HG02678 (cell line): ENCODE results near the gene PNRC1.
"Not testable (repeated sequence)": the region's sequence is repeated elsewhere in the genome, so short reads cannot be mapped to it uniquely, and the experiment has no call there.

Source experiments
- ATAC-seq: cut with Tn5 transposase; IDR thresholded peaks from one replicate; pipeline ENCODE4 v1.9.1; 2021; ENCODE audit warnings: mild to moderate bottlenecking, moderate library complexity; ENCODE audit not compliant: unreplicated experiment

The PNRC1 gene

GRCh38 chr6:89080281-89081128 is at the start of gene PNRC1:
Gene PNRC1 (plus strand): TSS chr6:89080751. CDS start chr6:89080895, 144 bp downstream.
- ATAC-seq: peak; percentile 75

- no peak for ATAC-seq
Measured at GRCh38 chr6:89032599-89032998, 48.0 kb upstream of the PNRC1 start.

- ATAC-seq: no peak
Measured at GRCh38 chr6:89033461-89033860, 47.1 kb upstream of the PNRC1 start.

GRCh38 chr6:89034116-89034515 is 46.4 kb upstream of the PNRC1 start:
- ATAC-seq: not testable (repeated sequence)

GRCh38 chr6:89034586-89035251 is 45.8 kb upstream of the PNRC1 start:
- ATAC-seq: no peak

GRCh38 chr6:89035252-89036101 is 45.1 kb upstream of the PNRC1 start:
- ATAC-seq: no peak

GRCh38 chr6:89037141-89037900 is 43.2 kb upstream of the PNRC1 start:
- ATAC-seq: no peak

- not testable (repeated sequence) for ATAC-seq
Measured at GRCh38 chr6:89037901-89038293, 42.7 kb upstream of the PNRC1 start.

GRCh38 chr6:89042664-89043063 is 37.9 kb upstream of the PNRC1 start:
- no peak for ATAC-seq

- no peak for ATAC-seq
Measured at GRCh38 chr6:89044328-89045010, 36.1 kb upstream of the PNRC1 start.

GRCh38 chr6:89045011-89045387 is 35.6 kb upstream of the PNRC1 start:
- ATAC-seq: no peak

GRCh38 chr6:89045576-89045975 is 35.0 kb upstream of the PNRC1 start:
- no peak for ATAC-seq

GRCh38 chr6:89047473-89047872 is 33.1 kb upstream of the PNRC1 start:
- ATAC-seq: no peak

- ATAC-seq: no peak
Measured at GRCh38 chr6:89048288-89048923, 32.1 kb upstream of the PNRC1 start.

GRCh38 chr6:89048985-89049384 is 31.6 kb upstream of the PNRC1 start:
- no peak for ATAC-seq

- ATAC-seq: no peak
Measured at GRCh38 chr6:89050155-89050554, 30.4 kb upstream of the PNRC1 start.

GRCh38 chr6:89050697-89051096 is 29.9 kb upstream of the PNRC1 start:
- ATAC-seq: no peak

GRCh38 chr6:89051676-89052075 is 28.9 kb upstream of the PNRC1 start:
- no peak for ATAC-seq

- no peak for ATAC-seq
Measured at GRCh38 chr6:89054208-89054607, 26.3 kb upstream of the PNRC1 start.

GRCh38 chr6:89057759-89058158 is 22.8 kb upstream of the PNRC1 start:
- no peak for ATAC-seq
